Measurements from ENCODE around the gene CD164.

CD164 gene

DNA sequence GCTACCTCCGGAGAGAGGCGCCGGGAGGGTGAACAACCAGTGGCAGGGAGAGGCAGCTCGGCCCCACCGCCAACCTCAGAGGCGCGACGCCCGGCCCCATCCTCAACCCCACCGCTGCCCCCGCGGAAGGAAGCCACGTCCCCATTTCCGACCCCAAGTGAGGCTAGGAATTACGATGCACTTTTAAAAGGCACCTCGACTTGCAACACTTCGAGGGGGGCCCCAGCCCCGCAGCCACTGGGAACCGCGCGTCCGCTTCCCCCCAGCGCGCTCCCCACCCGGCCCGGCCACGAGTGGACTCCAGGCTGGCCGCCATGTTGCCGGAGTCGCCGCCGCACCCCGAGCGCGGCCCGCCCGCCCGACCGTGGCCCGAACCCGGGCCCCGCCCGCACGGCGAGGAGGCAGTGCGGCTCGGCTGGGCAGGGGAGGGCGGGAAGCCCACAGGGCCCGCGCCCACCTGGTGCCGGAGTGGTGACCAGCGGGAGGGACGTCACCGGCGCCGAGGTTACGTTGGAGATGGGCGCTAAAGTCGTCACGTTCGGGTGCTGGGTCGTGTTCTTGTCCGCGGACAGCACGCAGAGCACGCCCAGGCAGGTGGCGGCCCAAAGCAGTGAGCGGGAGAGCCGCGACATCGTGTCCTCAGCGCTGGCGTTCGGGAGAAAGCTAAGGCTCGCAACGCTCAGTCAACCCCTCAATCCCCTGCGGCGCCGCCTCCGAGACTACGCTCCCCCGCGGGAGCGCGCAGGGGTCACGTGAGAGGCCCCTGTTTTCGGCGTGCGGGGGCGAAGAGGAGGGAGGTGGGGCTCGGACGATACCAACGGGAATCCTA is at the start of gene CD164:
TSS of gene CD164 (minus strand) at position 721 of the 829 bp plus-strand sequence. CDS start at position 632, 89 bp downstream.
- peak; percentile 97 for DNase-seq

DNA sequence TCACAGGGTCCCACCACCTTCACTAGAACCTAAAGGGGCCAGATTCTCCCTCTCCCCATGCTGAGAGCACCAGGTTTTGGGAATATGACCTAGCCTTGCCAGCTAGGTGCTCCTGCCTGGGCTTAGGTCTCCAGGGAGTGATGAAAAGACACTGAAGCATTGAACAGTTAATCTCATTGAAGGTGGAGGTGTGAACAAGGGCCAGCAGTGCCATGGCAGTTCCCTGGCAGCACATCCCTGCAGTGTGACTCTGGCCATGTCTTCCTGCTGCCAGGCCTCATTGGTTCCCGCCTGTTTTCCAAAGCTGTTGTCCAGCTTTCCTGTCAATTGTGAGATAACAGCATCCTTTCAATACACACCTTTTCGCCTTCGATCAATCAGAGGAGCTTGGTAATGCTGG is 47.2 kb upstream of the CD164 start:
- DNase-seq: no peak

DNA sequence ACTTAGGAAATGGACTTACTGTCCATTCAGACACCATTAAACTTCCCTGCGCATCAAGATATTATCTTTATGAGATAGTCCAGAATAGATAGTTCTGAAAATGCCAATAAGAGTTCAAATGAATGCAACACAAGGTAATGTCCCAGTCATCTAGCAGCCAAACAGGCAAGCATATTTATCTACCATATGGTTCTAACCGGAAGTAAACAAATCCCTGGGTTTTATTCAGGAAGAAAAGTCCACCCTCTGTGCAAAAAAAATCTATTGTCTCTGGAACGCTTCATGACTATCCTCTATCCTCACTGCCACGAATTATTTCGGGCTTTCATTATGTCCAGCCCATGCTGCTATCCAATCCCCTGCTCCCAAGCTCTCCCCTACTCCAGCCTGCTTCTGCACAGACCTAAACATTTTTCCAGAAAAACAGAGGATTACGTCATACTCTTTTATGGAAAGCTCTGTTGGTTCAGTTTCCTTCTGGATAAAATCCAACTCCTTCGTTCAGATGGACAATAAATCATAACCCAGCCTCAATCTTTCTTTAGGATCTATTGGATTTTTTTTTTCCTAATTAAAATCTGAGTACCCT is 46.7 kb upstream of the CD164 start:
- peak; percentile 62 for DNase-seq

DNA sequence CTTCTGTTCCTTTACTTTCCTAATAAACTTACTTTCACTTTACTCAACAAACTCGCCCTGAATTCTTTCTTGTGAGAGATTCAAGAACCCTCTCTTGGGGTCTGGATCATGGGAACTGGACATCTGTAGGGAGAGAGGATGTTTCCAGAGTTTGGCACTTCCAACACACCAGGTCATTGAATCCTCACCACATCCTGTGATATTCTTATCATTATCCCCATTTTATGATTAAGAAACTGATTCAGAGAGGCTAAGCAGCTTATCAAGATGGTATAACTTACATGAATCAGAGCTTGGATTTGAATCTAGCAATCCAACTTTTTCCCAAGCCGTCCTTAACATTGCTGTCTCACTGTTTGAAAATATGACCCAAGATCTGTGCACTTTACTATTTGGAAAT is 42.7 kb upstream of the CD164 start:
- no peak for DNase-seq

DNA sequence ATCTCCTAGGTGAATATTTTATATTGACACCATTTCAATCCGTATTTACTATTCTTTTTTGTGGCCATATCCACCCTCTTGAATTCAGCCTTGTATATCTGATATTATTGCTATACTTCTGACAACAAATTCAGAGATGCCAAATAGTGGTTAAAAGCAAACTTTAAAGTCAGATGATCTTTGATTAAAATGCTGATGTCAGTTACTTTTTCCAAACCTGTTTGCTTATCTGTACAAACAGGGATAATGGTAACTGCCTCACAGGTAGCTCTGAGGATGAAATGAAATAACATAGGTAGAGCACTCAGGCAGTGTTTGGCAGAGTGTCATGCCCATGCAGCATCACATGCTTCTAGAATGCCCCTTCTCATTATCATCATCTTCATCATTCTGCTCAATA is 38.9 kb upstream of the CD164 start:
- DNase-seq: no peak

DNA sequence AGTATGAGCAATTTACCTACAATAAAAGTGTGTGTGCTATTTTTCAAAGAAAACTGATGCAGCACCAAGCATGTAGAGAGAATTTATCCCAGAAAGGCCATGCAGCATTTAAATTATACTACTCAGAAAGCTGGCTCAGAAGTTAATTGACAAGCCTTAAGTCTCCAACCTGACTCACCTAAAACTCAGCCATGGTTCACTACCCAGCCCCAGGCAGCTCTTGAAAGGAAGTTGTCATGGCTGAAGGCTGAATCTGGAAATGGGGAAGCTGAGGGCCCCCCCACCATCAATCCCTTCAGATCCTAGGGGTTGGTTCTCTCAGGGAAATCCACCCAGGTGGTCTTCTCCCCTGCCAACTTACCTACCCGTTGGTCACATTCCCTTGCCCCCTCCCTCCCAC is 38.5 kb upstream of the CD164 start:
- DNase-seq: no peak

DNA sequence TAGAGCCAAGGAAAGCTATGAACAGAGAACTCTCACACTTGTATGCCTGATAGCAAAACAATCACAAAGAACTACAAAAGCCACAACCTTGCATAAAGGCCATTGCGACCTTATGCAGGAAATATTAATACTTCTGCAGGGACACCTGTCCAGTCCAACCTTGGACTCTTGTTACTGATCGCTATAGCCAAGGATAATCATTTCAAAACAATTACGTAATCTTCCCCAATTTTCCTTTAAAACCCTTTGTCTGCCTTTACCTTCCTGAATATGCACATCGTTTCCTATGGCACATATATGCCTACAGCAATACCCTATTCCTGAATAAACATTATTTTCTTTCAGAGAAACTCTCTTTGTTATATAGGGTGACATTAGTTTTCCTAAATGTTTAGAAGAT is 35.4 kb upstream of the CD164 start:
- no peak for DNase-seq

DNA sequence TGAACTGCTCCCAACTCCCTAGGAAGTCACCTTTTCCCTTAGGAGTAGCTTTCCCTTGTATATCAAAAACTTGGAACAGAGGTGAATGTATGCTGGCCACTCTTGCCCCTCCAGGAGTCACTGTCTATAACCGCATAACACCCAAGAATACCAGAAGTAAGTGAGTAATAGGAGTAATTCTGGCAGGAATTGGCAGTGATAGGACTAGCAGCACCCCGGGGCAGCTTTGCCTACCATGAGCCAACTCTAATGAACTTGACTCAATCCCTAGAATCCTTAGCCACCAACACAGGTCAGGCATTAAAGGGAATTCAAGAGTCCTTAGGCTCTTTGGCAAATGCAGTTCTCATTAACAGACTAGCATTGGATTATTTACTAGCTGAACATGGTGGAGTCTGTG is 28.8 kb upstream of the CD164 start:
- DNase-seq: no peak

DNA sequence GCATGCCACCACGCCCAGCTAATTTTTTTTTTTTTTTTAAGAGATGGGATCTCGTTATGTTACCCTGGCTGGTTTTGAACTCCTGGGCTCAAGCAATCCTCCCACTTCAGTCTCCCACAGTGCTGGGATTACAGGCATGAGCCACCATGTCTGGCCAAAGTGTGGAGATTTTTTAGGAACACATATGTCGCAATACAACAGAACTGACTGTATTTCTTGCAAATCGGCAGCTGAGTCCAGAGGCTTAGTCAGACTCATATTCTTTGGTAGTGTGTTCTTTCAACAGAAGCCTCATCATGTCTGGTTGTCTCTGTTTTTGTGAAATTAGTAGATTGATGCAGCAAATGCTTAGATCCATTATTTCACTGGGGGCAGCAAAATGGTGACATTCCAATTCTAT is 23.9 kb upstream of the CD164 start:
- DNase-seq: peak; percentile 42

DNA sequence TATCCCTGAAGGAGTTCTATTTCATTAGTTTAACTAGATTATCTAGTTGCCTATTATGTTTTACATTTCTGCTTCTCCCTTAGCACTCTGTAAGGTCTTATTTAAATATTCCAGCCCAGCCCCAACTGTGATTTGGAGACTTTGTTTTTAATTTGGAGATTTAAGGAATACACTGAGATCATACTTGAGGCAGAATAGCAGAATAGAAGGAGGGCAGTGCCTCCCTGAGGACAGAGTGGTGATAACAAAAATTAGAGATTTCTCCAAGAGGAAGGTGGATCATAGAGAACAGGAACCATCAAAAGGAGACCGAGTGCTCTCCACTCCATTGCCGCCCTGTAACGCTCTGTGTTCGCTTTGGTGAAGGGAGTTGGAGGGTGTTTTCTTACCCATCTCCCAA is 14.8 kb upstream of the CD164 start:
- DNase-seq: no peak

DNA sequence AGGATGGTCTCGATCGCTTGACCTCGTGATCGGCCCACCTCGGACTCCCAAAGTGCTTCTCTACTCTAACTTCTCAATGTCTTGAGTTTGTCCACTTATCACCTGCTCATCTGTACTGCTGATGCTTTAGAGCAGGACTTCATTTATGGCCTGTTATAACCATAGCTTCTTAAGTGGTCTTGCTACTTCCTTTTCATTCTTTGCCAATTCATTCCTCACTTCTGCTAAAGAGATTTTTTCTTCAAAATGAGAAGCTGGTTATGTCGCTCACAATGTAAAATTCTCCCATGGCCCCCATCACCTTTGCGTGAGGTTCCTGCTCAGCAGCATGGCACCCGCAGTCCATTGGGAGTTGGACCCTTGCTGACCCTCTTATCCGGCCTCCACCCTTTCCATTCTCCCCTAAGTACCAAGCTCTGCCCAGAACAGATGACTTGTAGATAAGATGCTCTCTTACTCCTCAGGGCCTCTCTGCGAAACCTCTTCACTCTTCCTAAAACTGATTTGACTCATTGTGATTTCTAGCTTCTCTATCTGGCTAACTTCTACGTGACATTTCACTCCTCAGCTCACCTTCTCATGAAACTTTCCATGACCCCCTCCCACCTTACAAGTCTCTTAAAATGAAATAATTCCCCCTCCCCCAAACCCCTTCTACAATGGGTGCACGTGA is 13.9 kb upstream of the CD164 start:
- no peak for DNase-seq

DNA sequence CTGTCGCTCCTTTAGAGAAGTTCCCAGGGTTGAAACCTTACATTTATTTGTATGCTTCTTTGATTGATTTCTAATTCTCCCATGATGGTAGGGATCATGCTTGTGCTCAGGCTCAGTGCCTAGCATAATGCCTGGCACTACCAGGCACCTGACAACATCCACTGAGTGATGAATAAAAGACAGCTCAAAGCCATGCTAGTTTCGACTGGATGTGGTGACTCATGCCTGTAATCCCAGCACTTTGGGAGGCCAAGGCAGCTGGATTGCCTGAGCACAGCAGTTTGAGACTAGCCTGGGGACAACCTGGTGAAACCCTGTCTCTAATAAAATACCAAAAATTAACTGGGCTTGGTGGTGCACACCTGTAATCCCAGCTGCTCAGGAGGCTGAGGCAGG is 11.6 kb upstream of the CD164 start:
- no peak for DNase-seq

DNA sequence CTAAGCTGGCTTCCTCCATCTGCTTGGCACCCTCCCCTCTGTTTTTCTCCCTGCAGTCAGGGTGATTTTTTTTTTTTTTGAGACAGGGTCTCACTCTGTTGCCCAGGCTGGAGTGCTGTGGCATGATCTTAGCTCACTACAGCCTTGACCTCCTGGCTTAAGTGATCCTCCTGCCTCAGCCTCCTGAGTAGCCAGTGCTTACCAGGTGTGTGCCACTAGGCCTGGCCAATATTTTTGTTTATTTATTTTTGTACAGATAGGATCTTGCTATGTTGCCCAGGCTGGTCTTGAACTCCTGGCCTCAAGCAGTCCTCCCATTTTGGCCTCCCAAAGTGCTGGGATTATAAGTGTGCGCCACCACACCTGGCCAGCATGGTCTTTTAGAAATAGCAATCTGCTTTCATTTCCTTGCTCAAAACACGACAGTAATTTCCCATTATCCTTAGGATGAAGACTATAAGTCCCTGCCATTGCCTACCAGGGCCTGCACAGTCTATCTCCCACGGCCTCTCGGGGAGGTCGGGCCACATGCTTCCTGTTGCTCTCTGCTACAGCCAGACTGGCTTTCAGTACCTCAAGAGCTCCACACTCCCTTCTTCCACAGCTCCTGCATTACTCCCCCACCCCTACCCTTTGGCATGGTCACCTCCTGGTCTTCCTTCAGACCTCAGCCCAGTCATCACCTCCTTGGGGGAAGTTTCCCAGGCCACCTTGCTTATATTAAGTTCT is 11.1 kb upstream of the CD164 start:
- DNase-seq: no peak

DNA sequence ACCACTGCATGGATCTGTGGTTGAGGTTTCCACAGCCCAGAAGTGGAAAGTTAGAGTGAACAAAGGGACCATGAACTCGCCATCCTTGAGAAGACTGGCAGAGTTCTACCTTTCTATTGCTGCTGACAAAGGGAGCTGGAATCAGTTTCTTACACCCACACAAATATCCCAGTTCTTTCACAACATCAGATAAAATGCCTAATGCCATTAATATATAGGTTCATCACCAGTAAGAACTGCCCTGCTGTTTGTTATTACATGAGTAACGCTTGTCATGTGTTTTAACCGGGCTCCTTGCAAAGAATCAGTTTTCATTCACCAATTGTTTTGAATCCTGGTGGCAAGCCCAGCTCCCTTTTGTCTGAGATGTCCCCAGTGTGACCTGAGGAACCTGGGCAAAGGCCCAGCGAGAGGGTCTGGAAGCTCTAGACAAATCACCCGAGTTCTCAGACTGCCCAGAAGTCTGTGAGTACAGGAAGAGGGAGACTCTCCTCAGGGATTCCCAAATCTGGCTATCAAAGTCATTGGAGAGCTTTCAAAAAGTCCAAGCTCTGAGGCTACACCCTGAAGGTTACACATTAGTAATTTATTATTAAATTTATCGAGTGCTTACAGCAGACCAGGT is 7.5 kb upstream of the CD164 start:
- DNase-seq: no peak

DNA sequence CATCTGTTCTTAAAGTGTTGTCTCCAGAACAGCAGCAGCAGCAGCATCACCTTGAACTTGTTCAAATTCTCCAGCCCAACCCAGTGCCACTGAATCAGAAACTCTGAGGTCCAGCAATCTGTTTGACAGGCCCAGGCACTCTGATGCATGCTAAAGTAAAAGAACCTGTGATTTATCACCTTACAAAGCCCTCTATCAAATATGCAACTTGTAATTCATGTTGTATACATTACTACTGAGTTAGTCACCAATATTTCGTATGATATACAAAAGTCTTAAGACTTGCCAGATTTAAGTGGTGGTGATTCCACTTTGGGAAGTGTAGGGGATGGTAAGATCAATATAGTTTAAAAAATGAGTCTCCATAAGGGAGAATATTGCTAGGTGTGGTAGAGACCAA is 6.0 kb upstream of the CD164 start:
- no peak for DNase-seq

DNA sequence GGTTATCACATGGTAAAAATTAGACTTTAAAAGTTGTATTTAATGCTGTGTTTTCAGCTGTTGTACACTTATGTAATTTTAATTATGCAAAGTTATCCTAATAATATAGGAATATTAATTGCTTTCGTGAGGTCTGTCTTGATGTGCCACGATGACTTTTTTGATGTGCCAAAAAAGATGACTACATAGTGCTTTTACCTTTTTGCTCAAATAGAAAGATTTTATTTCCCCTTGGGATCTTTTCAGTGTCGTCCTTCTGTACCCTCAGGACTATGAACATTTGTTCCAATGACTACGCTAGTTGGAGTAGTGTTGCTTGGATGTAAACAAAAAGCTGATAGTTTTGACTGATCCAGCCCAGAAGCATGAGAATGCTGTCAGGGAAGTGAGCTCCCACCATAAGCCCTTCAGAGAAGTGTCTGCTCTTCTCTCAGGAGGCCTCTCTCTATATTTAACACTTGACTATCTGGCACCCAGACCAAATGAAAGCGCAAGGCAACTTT is 1.2 kb upstream of the CD164 start:
- DNase-seq: no peak

DNA sequence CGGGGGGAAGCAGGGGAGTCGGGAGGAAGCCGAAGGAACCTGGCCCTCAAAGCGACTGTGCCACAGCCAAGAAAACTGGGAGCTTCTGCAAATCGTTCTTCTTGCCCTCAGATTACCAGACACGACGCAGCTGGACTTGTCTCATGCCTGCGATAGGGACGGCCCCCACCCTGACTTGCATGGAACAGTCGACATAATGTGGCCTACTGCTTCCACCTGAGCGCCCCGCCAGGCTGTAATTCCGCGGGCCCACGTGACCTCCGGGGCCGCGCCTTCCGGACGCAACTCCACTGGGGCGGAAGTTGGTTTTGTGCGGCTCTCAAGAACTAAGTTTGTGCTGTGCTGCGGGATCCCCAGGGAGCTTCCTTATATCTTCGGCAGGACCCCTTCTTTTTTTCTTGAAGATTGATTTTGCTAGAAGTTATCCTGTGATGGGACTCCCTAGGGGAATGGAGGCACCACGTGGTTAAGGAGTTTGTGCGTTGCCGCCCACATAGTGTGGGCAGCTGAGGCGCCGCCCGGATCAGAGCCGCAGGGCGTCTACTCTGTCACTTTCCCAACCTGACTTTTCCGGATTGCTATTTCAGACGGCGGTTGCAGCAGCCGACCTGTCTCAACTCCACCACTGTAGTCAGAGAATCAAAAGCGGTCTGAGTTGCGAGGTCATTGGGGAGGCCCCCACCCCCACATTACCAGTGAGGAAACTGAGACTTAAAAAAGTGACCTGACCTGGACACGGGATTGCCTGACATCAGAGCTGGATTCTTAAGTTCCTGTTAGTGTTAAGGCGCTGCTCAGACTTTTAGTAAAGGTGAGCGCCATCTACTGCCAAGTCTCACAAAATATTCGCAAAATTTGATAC is 540 bp upstream of the CD164 start:
- peak; percentile 95 for DNase-seq

DNA sequence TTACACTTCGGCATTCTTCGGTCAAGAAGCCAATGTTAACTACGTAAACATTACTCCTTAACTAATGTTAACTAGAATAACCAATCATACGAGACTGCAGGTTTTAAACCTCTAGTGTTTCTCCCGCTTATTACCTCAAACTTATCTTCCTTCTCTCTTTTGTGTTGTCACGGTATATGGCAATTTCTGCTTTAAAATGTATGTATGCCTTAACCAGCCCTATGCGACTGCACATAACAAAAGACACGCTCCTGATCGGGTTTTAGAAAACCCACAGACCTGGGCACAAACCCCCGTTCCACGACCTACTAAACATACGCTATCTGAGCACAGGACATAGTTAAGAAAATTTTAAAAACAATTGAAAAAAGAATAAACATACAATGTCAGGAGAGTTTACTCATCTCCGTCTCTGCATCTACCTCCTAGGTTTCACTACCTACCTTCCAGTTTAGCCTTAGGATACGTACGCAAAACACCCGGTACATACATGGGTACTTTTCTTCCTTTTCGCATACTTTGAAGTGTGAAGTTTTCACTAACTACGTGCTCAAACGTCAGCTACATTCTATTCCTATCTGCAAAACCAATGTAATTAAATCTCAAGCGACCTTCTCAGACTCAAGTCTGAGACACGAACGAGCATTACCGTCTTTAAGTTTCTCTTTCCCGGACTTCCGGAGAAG is 1.1 kb downstream of the CD164 start:
- DNase-seq: no peak

DNA sequence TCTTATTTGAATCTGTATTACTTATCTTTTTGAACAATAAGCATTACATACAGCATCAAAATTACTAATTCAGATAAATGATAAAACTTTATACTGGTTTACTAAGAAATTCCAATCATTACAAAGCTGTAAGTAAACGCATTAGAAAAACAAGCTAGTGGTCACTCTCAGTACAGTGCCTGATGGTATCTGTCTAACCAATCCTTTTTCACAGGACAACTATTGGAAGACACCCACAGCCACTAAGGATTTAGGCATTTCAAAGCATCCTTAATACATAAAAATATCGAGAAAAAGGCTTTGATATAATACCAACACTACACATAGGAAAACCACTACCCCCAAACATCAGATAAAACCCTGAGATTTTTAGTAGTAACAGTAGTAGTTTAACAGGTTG is 2.6 kb downstream of the CD164 start:
- DNase-seq: no peak

DNA sequence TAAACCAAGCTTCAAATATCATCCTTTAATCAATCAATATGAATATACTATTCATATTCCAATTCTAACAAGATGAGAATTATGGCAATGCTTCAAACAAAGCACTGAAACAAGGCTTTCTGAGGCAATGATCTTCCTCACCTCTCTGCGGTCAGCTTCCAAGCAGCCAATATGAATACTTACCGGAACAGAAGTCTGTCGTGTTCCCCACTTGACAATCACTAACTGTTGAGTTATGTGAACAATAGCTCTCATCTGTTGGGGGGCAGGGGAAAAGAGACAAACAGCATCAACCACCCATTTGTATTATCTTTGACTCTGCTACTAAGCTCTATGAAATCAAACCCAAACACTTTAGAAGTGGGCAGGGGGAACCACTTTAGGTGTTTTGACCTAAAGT is 4.5 kb downstream of the CD164 start:
- no peak for DNase-seq

DNA sequence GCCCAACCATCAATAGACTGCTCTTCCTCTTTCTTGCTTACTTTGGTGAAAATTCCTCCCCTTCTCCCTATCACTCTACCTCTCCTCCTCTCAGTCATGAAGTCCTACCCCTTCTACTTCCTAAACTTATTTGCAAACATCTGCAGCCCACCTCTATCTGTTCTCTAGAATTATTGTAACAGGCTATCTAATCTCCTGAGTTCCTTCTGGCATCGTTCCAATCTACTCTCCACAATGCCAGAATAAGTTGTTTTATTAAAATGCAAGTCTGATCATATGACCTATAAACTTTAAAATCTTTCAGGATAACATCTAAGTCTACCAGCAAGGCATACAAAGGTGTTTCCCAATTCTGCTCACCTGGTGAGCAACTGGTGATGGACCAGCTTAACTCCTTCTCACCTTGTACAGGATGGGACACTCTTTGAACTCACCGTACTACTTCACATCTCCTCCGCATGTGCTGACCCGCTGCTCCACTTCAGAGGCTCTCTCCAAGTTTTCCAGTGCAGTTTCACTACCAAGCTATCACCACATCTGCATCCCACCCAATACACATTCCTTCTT is 7.9 kb downstream of the CD164 start:
- no peak for DNase-seq
